OCI-LY3 (cell line): Measurements from ENCODE around the gene SMYD2.
"Not testable (repeated sequence)": the region's sequence is repeated elsewhere in the genome, so short reads cannot be mapped to it uniquely, and the experiment has no call there.

Experiments used
- H2AFZ ChIP-seq: fragments of 200-600, 300-600 bp; shearing (Covaris generic); 2 replicates; pipeline ENCODE4 v1.6.0; 2014; ENCODE audit warnings: antibody characterized with exemption, low read depth, low read length
- H3K27ac ChIP-seq: fragments of 200-600, 300-600 bp; sonication (generic); 2 replicates; pipeline ENCODE4 v1.5.1; 2014; ENCODE audit warnings: mild to moderate bottlenecking, low read length, moderate library complexity, mixed read lengths
- H3K27me3 ChIP-seq: fragments of 200-600, 300-600 bp; sonication (generic); 2 replicates; pipeline ENCODE4 v1.6.1; 2014; ENCODE audit warnings: low read depth, low read length, mixed read lengths
- H3K36me3 ChIP-seq: fragments of 200-600, 300-600 bp; sonication (generic); replicated peaks from 2 replicates; pipeline ENCODE3; 2014; ENCODE audit warnings: low read depth, low read length, mixed read lengths
- H3K4me1 ChIP-seq: fragments of 300-600, 200-600 bp; sonication (generic); 2 replicates; pipeline ENCODE4 v1.6.1; 2014; ENCODE audit warnings: low read length, mixed read lengths
- H3K4me2 ChIP-seq: fragments of 200-600, 300-600 bp; sonication (generic); 2 replicates; pipeline ENCODE4 v1.6.1; 2014; ENCODE audit warnings: low read length, mixed read lengths
- H3K4me3 ChIP-seq: fragments of 300-600, 200-600 bp; sonication (generic); 2 replicates; pipeline ENCODE4 v1.5.1; 2014; ENCODE audit warnings: antibody characterized with exemption, mild to moderate bottlenecking, low read length, moderate library complexity
- H3K79me2 ChIP-seq: fragments of 300-600, 200-600 bp; shearing (Covaris generic); 2 replicates; pipeline ENCODE4 v1.6.1; 2014; ENCODE audit warnings: mild to moderate bottlenecking, low read length, mixed read lengths
- H3K9ac ChIP-seq: fragments of 300-600, 200-600 bp; shearing (Covaris generic); 2 replicates; pipeline ENCODE4 v1.6.0; 2014; ENCODE audit warnings: mild to moderate bottlenecking, low read length, moderate library complexity
- H3K9me3 ChIP-seq: fragments of 200-600, 300-600 bp; shearing (Covaris generic); 2 replicates; pipeline ENCODE4 v1.6.1; 2014; ENCODE audit warnings: low read length, mixed read lengths; ENCODE audit not compliant: insufficient read depth
- H4K20me1 ChIP-seq: fragments of 200-600, 300-600 bp; sonication (generic); 2 replicates; pipeline ENCODE4 v1.6.1; 2016; ENCODE audit warnings: low read length, mixed read lengths; ENCODE audit not compliant: insufficient read depth
- EZH2phosphoT487 ChIP-seq: fragments of 200-600 bp; shearing (Covaris generic); IDR thresholded peaks from 2 replicates; pipeline ENCODE4 v1.6.1; 2018; ENCODE audit warnings: antibody characterized with exemption, mixed run types, low read depth
- TF ChIP-seq, protein P1 (sequence below): fragments of 200-600, 300-600 bp; sonication (generic); IDR thresholded peaks from 2 replicates; pipeline ENCODE4 v1.5.1; 2014; ENCODE audit warnings: antibody characterized with exemption, low read length, low read depth

SMYD2 gene

DNA sequence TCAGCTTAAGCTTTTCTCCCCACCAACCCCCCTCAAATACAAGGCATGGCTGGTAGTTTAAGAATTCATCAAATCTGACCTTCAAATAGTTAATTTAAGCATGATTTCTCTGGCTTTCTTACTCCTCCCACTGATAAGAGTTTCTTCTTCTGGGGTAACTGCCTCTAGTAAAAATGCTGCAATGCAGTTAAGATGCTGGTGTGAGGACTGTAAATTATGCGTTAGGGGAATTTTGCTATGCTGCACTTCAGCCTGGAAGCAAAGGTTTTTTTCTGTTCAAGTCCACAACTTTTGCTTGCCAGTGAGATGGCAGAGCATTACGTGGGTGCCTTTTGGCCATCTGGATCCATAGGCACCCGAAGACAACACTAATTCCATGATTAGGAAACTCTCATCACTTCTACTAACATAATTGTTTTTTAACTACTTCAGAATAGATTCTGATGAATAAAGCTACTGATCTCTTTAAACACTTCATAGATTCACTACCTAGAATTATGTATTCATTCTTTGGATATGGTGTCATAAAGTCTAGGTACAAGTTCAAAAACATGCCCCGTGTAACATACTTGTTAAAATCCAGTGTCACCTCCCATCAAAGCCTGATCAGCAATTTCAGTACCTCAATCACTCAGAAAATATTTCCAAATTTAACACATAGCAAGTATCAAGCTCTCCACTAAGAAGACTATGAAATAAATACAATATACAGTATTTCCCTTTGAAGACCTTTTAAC is 8.8 kb upstream of the SMYD2 start:
- Histone ChIP-seq H2AFZ (no peak overlapping the region), H3K79me2 (no peaks in the 10 kb centered on the region), H3K4me2 (no peak overlapping the region), H3K4me1 (peaks cover 26% of the 10 kb centered on the region), H3K27me3 (peaks cover 27% of the 10 kb centered on the region), H3K9ac (no peak overlapping the region), H3K36me3 (peaks cover 2% of the 10 kb centered on the region), H3K4me3 (no peak overlapping the region), H3K9me3 (no peaks in the 10 kb centered on the region), H3K27ac (no peak overlapping the region), H4K20me1 (no peaks in the 10 kb centered on the region)
- TF ChIP-seq, protein P1, sequence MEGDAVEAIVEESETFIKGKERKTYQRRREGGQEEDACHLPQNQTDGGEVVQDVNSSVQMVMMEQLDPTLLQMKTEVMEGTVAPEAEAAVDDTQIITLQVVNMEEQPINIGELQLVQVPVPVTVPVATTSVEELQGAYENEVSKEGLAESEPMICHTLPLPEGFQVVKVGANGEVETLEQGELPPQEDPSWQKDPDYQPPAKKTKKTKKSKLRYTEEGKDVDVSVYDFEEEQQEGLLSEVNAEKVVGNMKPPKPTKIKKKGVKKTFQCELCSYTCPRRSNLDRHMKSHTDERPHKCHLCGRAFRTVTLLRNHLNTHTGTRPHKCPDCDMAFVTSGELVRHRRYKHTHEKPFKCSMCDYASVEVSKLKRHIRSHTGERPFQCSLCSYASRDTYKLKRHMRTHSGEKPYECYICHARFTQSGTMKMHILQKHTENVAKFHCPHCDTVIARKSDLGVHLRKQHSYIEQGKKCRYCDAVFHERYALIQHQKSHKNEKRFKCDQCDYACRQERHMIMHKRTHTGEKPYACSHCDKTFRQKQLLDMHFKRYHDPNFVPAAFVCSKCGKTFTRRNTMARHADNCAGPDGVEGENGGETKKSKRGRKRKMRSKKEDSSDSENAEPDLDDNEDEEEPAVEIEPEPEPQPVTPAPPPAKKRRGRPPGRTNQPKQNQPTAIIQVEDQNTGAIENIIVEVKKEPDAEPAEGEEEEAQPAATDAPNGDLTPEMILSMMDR, result no peak

DNA sequence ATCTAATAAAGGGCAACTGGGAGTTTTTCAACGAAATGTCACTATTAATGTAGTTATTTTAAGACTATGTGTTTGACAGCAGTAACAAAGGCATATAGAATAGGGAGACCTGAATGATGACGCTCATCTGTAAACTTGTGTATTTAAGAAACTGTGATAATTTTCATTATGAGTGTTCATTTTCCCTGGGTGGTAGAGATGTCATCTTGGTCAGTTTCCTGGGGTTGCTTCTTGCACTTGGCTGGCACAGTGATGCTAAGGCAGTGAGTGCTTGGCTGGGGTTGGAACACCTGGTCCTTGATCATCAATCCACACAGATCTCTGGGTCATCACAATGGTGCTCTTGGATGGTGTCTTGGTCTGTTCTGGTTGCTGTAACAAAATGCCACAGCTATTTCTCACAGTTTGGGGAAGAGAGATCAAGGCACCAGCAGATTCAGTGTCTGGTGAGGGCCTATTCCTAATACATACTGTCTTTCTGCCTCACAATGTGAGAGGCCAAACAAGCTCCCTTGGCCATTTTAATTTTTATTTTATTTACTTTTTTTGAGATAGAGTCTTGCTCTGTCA is 7.9 kb upstream of the SMYD2 start:
- H3K79me2 ChIP-seq, result no peaks in the 10 kb centered on the region
- peaks cover 4% of the 10 kb centered on the region for H3K36me3 ChIP-seq
- H2AFZ ChIP-seq, result no peak overlapping the region
- no peaks in the 10 kb centered on the region for H3K9me3 ChIP-seq
- TF ChIP-seq, protein P1, result no peak
- no peak for TF ChIP-seq EZH2phosphoT487
- peaks cover 26% of the 10 kb centered on the region for H3K4me1 ChIP-seq
- H3K27me3 ChIP-seq, result peaks cover 22% of the 10 kb centered on the region
- H3K9ac ChIP-seq, result no peak overlapping the region
- no peak overlapping the region for H3K4me3 ChIP-seq
- H3K4me2 ChIP-seq, result no peak overlapping the region
- no peak overlapping the region for H3K27ac ChIP-seq
- no peaks in the 10 kb centered on the region for H4K20me1 ChIP-seq

DNA sequence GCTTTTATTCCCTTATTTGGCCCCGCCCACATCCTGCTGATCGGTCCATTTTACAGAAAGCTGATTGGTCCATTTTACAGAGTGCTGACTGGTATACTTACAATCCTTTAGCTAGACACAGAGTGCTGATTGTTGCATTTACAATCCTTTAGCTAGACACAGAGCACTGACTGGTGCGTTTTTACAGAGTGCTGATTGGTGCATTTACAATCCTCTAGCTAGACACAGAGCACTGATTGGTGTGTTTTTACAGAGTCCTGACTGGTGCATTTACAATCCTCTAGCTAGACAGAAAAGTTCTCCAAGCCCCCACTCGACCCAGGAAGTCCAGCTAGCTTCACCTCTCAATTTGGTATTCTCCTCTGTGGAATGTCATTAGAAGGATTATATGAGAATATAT is 5.3 kb upstream of the SMYD2 start:
- not testable (repeated sequence) for H3K4me2 ChIP-seq, H4K20me1 ChIP-seq, H3K9ac ChIP-seq, H2AFZ ChIP-seq, H3K27me3 ChIP-seq, H3K9me3 ChIP-seq, H3K4me3 ChIP-seq, H3K27ac ChIP-seq
- H3K36me3 ChIP-seq, result peaks cover 14% of the 10 kb centered on the region
- H3K79me2 ChIP-seq, result peaks cover 10% of the 10 kb centered on the region
- peaks cover 26% of the 10 kb centered on the region for H3K4me1 ChIP-seq

DNA sequence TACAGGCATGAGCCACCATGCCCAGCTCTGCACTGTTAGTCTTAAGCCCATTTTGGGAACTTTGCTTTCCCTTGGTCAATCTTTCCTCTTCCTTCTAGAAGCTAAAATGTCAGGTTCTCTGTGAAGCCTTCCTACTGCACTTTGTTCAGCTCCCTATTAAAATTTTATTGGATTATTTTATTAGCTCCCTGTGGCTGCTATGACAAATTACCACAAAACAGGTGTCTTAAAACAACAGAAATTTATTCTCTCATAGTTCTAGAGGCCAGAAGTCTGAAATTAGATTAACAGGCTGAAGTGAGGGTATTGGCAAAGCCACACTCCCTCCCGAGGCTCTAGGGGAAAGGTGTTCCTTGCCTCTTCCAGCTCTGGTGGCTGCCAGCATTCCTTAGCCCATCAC is 4.2 kb upstream of the SMYD2 start:
- TF ChIP-seq, protein P1, result no peak
- no peak for TF ChIP-seq EZH2phosphoT487
- no peak overlapping the region for H2AFZ ChIP-seq
- no peak overlapping the region for H3K27ac ChIP-seq
- no peak overlapping the region for H3K4me3 ChIP-seq
- H3K27me3 ChIP-seq, result no peaks in the 10 kb centered on the region; the same call in 1 of the 2 replicates
- H3K36me3 ChIP-seq, result peaks cover 14% of the 10 kb centered on the region
- no peaks in the 10 kb centered on the region for H3K9me3 ChIP-seq
- H3K4me2 ChIP-seq, result no peak overlapping the region
- no peaks in the 10 kb centered on the region for H4K20me1 ChIP-seq
- H3K4me1 ChIP-seq, result peaks cover 21% of the 10 kb centered on the region
- H3K9ac ChIP-seq, result no peak overlapping the region
- peaks cover 14% of the 10 kb centered on the region for H3K79me2 ChIP-seq
